HTR-8/SVneo (cell line): ENCODE measurements around the gene AP1M1.

Source experiments
- DNase-seq: peaks from one replicate; pipeline ENCODE4 v3.0.0; 2011; ENCODE audit warnings: low spot score, mixed read lengths; ENCODE audit not compliant: insufficient read length
- FAIRE-seq: peaks from 2 replicates; lab custom pipeline; 2011; peaks lifted over from hg19 to GRCh38; lab: Jason Lieb, UNC

AP1M1 gene

GRCh38 chr19:16206637-16207036 lies 8.9 kb downstream of the AP1M1 start:
- FAIRE-seq, result no peak
- no peak for DNase-seq

- DNase-seq (no peak), FAIRE-seq (no peak)
Measured at GRCh38 chr19:16207063-16207462, 9.4 kb downstream of the AP1M1 start.

GRCh38 chr19:16207490-16208025 lies 9.8 kb downstream of the AP1M1 start:
- DNase-seq, result no peak
- FAIRE-seq, result no peak

GRCh38 chr19:16208064-16208759 lies 10.5 kb downstream of the AP1M1 start:
- DNase-seq (no peak), FAIRE-seq (no peak)

GRCh38 chr19:16208847-16209665 lies 11.3 kb downstream of the AP1M1 start:
- DNase-seq, result no peak
- no peak for FAIRE-seq

GRCh38 chr19:16210168-16210567 lies 12.5 kb downstream of the AP1M1 start:
- no peak for FAIRE-seq
- DNase-seq, result no peak

- DNase-seq, result no peak
- FAIRE-seq, result no peak
Measured at GRCh38 chr19:16213076-16213475, 15.4 kb downstream of the AP1M1 start.

GRCh38 chr19:16216744-16217670 lies 19.3 kb downstream of the AP1M1 start:
- no peak for DNase-seq

GRCh38 chr19:16217716-16218451 lies 20.2 kb downstream of the AP1M1 start:
- no peak for DNase-seq
- FAIRE-seq, result no peak

More at GRCh38 chr19:16216744-16217670, 19.3 kb downstream of the AP1M1 start:
- FAIRE-seq, result no peak

GRCh38 chr19:16218851-16219250 lies 21.1 kb downstream of the AP1M1 start:
- FAIRE-seq, result no peak
- no peak for DNase-seq

- no peak for FAIRE-seq
- DNase-seq, result no peak
Measured at GRCh38 chr19:16222806-16223205, 25.1 kb downstream of the AP1M1 start.

GRCh38 chr19:16223746-16224145 lies 26.0 kb downstream of the AP1M1 start:
- DNase-seq (no peak), FAIRE-seq (no peak)

- FAIRE-seq, result no peak
Measured at GRCh38 chr19:16224293-16225045, 26.8 kb downstream of the AP1M1 start.

GRCh38 chr19:16225279-16226183 lies 27.8 kb downstream of the AP1M1 start:
- no peak for FAIRE-seq
- no peak for DNase-seq

More at GRCh38 chr19:16224293-16225045, 26.8 kb downstream of the AP1M1 start:
- DNase-seq, result no peak

- DNase-seq (no peak), FAIRE-seq (no peak)
Measured at GRCh38 chr19:16226184-16226591, 28.5 kb downstream of the AP1M1 start.

- no peak for FAIRE-seq
- no peak for DNase-seq
Measured at GRCh38 chr19:16226878-16227836, 29.4 kb downstream of the AP1M1 start.
